Psoas muscle (tissue), 8 donors: ENCODE data around the gene DCX. TPM values are rescaled to one million over a fixed set of nuclear protein-coding genes. Genes with fewer than 3 reads are reported as not detected.

Experiments
- ATAC-seq, 4 donors: fragments of 200-7000 bp; cut with Tn5 transposase; one replicate each; pipeline ENCODE4 v1.9.1; 2020; ENCODE audit warnings: moderate library complexity in 3 of 4, mild to moderate bottlenecking in 2 of 4
- DNase-seq, 2 donors: peaks; one replicate each; pipeline ENCODE4 v3.0.0-alpha.2; 2020
- H3K27ac ChIP-seq: fragments of 200-600 bp; one replicate; pipeline ENCODE4 v1.8.0; 2022
- H3K27me3 ChIP-seq, 3 donors: fragments of 200-600 bp in 1 of 3; one replicate each; pipeline versions ENCODE4 v1.6.1 to v1.8.0; 2013 to 2022; ENCODE audit warnings: low read length in 2 of 3, mild to moderate bottlenecking in 2 of 3, moderate library complexity in 1 of 3; ENCODE audit not compliant: insufficient read depth in 3 of 3
- H3K36me3 ChIP-seq, 2 donors: fragments of 200-600 bp in 1 of 2; one replicate each; pipeline versions ENCODE4 v1.6.1 to v1.8.0; 2013 to 2022; ENCODE audit warnings: low read depth in 1 of 2, mild to moderate bottlenecking in 1 of 2, moderate library complexity in 1 of 2; ENCODE audit not compliant: insufficient read depth in 1 of 2
- H3K4me1 ChIP-seq: fragments of 200-600 bp; one replicate; pipeline ENCODE4 v1.8.0; 2022
- H3K4me3 ChIP-seq: fragments of 200-600 bp; one replicate; pipeline ENCODE4 v1.8.0; 2022; ENCODE audit warnings: mild to moderate bottlenecking
- H3K9me3 ChIP-seq: fragments of 200-600 bp; one replicate; pipeline ENCODE4 v1.8.0; 2022
- WGBS, 3 donors: extraction: QIAGEN DNeasy Blood & Tissue Kit; methylation state at CpG; one replicate each; pipeline versions ENCODE4 v1.1.6 to v1.1.7; 2013; 5-methylcytosine and 5-hydroxymethylcytosine counted together
- intact Hi-C, 2 donors: fragments of 100-400 bp; cut with DNase I; formaldehyde crosslinking; loops; one replicate each; pipeline versions ENCODE4 v1.11.0 to v1.14.2; 2022
- polyA plus RNA-seq, 3 donors: library from polyadenylated mRNA; stranded (reverse); fragments of 200-250 nt; gene quantifications; one replicate each; pipeline ENCODE4 v1.2.3, GENCODE V29; 2013
- total RNA-seq, 4 donors: library from RNA; stranded (reverse); fragmentation: NEBNext Ultra II Directional in 2 of 4; extraction: Animal tissue kit (Norgen Biotek cat#: 25700) in 2 of 4; gene quantifications; one replicate each; pipeline versions ENCODE4 v1.2.1 to v1.2.4, GENCODE V29; 2021 to 2023
- TF ChIP-seq, protein P1 (sequence below): fragments of 200-600 bp; IDR thresholded peaks from one replicate; pipeline ENCODE4 v1.8.0; 2022; ENCODE audit warnings: antibody characterized with exemption
- donor health status: healthy with polysubstance abuse.
- donor health status: DM: no; HTN: no; CAD: no; lungs with moderate emphysema.
- donor health status: Bipolar disorder and iron deficiency.
- donor health status: healthy.
- donor health status: DM: yes; HTN: yes; CAD: no.
- donor health status: DM: no; HTN: no; CAD: no.
- donor health status: DM: no; HTN: no; CAD: no.
- donor health status: DM: yes; HTN: yes; CAD: no.

DCX gene
- total and polyA plus RNA-seq, 7 donors: under 0.01 TPM; not detected in 6

DNA sequence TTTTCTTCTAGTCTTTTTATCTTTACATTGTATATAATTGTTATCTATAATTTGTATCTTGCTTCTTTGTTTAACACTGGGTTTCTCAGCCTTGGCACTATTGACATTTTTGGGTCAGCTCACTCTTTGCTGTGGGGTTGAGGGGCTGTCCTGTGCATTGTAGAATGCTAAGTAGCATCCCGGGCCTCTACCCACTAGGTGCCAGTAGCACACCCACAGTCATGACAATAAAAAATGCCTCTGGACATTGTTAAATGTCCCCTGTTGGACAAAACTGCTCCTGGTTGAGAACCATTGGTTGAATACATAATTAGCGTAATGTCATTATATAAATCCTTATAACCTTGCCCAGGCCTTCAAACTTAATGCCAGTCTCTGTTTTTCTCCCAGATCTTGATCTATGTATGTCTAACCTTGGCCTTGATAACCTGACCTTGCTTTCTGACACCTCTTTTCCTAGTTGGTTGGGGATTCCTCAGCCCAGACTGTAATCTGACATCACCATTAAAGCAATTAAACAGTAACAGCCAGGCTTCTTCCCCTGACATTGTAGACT is 46.1 kb downstream of the DCX start:
- intact Hi-C loops: no loop called here
- DNase-seq (no peak), ATAC-seq (no peak)
- Histone ChIP-seq H3K4me3 (no peak overlapping the region), H3K9me3 (no peaks in the 10 kb centered on the region), H3K4me1 (no peaks in the 10 kb centered on the region), H3K27me3 (peaks cover 0 to 12% (median 0%) of the 10 kb centered on the region in 3 donors), H3K27ac (no peak overlapping the region), H3K36me3 (no peaks in the 10 kb centered on the region)
- WGBS, 3 donors: 89 to 92% (median 91%) methylated on average over 2 of the region's 2 CpGs
- TF ChIP-seq, protein P1, sequence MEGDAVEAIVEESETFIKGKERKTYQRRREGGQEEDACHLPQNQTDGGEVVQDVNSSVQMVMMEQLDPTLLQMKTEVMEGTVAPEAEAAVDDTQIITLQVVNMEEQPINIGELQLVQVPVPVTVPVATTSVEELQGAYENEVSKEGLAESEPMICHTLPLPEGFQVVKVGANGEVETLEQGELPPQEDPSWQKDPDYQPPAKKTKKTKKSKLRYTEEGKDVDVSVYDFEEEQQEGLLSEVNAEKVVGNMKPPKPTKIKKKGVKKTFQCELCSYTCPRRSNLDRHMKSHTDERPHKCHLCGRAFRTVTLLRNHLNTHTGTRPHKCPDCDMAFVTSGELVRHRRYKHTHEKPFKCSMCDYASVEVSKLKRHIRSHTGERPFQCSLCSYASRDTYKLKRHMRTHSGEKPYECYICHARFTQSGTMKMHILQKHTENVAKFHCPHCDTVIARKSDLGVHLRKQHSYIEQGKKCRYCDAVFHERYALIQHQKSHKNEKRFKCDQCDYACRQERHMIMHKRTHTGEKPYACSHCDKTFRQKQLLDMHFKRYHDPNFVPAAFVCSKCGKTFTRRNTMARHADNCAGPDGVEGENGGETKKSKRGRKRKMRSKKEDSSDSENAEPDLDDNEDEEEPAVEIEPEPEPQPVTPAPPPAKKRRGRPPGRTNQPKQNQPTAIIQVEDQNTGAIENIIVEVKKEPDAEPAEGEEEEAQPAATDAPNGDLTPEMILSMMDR: no peak

DNA sequence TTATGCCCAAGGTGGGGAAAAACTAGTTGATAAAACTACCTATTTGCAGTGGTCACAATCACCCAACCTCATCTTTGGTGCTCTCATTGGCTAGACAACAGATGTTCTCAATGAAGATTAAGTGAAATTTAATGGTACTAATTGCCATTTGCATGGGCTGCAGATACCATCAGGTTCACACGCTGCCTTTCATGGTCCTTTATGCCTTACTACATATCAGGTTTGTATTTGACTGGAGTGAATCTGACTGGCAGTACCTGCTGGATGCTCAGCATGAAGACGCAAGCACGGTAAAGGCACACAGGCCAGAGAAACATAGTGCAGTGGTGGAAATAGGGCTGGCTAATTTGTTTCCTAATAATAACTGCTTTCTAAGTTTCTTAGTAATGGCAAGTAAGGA is 48.3 kb downstream of the DCX start:
- DNase-seq (no peak), ATAC-seq (no peak)
- Histone ChIP-seq H3K9me3 (no peaks in the 10 kb centered on the region), H3K4me1 (no peaks in the 10 kb centered on the region), H3K36me3 (no peaks in the 10 kb centered on the region), H3K4me3 (no peak overlapping the region), H3K27me3 (peaks cover 0 to 11% (median 0%) of the 10 kb centered on the region in 3 donors), H3K27ac (no peak overlapping the region)
- intact Hi-C loops: no loop called here
- 28 to 70% (median 46%) methylated on average over 3 of the region's 3 CpGs for WGBS, 3 donors
- TF ChIP-seq, protein P1: no peak

DNA sequence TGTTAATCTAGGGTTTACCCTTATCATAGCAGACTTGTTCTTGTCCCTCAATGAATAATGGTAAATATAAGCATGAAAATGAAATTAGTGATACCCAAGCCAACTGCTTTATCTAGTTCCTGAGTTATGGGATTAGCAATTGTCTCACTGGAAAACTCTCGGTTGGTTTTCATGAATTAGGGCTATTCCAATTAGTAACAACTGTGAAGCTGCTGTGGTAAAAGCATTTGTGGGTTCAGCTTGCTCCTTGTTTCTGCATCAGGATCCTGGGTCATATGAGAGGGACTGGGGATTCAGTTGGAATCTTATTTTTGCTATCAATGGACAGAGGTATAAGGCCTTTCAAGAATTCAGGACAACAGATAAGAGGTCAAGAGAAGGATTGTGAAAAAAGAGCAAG is 50.2 kb downstream of the DCX start:
- Histone ChIP-seq H3K4me3 (no peak overlapping the region), H3K27ac (no peak overlapping the region), H3K27me3 (peaks cover 0 to 11% (median 0%) of the 10 kb centered on the region in 3 donors), H3K4me1 (no peaks in the 10 kb centered on the region), H3K9me3 (no peaks in the 10 kb centered on the region), H3K36me3 (no peaks in the 10 kb centered on the region)
- TF ChIP-seq, protein P1: no peak
- intact Hi-C loops: no loop called here
- no peak for ATAC-seq
- 30 to 50% (median 43%) methylated on average over 1 of the region's 1 CpG for WGBS, 3 donors
- DNase-seq: no peak

DNA sequence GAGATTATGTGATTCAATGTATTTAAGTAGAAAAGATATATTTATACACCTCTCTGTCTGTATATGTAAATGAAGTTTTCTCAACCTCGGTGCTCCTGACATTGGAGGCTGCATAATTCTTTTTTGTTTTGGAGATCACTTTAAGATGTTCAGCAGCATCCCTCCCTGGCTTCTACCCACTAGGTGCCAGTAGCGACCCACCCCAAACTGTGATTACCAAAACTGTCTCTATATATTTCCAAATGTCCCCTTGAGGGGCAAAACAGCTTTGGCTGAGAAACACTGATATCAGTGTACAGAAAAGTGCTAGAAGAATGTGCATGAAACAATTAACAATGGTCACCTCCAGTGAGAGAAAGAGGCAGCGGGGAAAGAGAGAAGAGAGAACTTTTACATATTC is 51.2 kb downstream of the DCX start:
- DNase-seq (no peak), ATAC-seq (no peak)
- intact Hi-C loops: no loop called here
- no peaks in the 10 kb centered on the region for H3K36me3 ChIP-seq
- TF ChIP-seq, protein P1: no peak
- no peaks in the 10 kb centered on the region for H3K4me1 ChIP-seq
- 39 to 76% (median 75%) methylated on average over 3 of the region's 3 CpGs for WGBS, 3 donors
- no peaks in the 10 kb centered on the region for H3K9me3 ChIP-seq
- no peak overlapping the region for H3K27ac ChIP-seq
- no peak overlapping the region for H3K4me3 ChIP-seq
- peaks cover 0 to 11% (median 0%) of the 10 kb centered on the region in 3 donors for H3K27me3 ChIP-seq

DNA sequence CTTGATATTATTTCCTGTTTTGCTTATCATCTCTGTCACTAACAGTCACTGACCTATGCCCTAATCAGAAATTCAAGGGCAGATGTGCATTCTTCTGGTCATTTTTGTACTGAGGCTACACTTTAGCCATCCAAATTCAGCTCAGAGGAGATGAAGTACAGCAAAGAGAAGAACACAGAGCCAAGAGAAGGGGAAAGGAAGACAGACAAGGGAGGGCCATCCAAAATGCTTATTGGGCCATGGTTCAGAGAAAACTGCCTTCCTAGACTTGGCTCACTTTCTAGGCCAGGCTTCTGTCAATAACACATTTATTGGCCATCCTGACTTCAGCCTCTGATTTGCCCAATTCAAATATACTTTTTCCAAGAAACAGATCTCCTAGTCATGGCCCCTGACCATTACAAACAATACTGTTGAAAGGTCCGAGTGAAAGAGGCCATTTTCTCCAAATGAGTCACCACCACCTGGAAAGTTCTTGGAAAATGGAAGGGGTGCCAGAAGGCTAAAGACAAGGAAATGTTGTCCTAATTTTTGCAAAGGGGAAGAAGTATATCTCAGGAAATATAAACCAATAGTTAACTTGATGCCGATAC is 56.4 kb downstream of the DCX start:
- Histone ChIP-seq H3K27me3 (peaks cover 0 to 4% (median 0%) of the 10 kb centered on the region in 3 donors), H3K4me1 (no peaks in the 10 kb centered on the region), H3K9me3 (no peaks in the 10 kb centered on the region), H3K4me3 (no peak overlapping the region), H3K36me3 (no peaks in the 10 kb centered on the region), H3K27ac (no peak overlapping the region)
- TF ChIP-seq, protein P1: no peak
- WGBS, 3 donors: 60 to 77% (median 66%) methylated on average over 2 of the region's 2 CpGs
- no peak for ATAC-seq
- DNase-seq: no peak
- intact Hi-C loops: no loop called here
